22Rv1 (cell line): ENCODE results near the gene EFNB2.

Source experiments
- ZFX ChIP-seq: fragments of 450-650 bp; IDR thresholded peaks from 2 replicates; pipeline ENCODE4 v1.6.1; 2017; ENCODE audit warnings: antibody characterized with exemption, borderline replicate concordance
- TF ChIP-seq, protein P1 (sequence below): fragments of 450-650 bp; IDR thresholded peaks from 2 replicates; pipeline ENCODE4 v1.5.1; 2017; ENCODE audit warnings: mild to moderate bottlenecking

DNA sequence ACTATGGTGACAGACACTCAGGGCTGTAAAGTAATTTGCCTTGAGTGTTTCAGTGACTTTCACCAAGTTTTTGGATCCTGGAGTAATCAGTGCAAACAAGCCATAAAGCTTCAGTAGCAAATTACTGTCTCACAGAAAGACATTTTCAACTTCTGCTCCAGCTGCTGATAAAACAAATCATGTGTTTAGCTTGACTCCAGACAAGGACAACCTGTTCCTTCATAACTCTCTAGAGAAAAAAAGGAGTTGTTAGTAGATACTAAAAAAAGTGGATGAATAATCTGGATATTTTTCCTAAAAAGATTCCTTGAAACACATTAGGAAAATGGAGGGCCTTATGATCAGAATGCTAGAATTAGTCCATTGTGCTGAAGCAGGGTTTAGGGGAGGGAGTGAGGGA lies 23.1 kb upstream of the EFNB2 start:
- TF ChIP-seq, protein P1, sequence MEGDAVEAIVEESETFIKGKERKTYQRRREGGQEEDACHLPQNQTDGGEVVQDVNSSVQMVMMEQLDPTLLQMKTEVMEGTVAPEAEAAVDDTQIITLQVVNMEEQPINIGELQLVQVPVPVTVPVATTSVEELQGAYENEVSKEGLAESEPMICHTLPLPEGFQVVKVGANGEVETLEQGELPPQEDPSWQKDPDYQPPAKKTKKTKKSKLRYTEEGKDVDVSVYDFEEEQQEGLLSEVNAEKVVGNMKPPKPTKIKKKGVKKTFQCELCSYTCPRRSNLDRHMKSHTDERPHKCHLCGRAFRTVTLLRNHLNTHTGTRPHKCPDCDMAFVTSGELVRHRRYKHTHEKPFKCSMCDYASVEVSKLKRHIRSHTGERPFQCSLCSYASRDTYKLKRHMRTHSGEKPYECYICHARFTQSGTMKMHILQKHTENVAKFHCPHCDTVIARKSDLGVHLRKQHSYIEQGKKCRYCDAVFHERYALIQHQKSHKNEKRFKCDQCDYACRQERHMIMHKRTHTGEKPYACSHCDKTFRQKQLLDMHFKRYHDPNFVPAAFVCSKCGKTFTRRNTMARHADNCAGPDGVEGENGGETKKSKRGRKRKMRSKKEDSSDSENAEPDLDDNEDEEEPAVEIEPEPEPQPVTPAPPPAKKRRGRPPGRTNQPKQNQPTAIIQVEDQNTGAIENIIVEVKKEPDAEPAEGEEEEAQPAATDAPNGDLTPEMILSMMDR, result no peak
- no peak for TF ChIP-seq ZFX
